Measurements from ENCODE around the gene PVALEF. TPM values are rescaled to one million over a fixed set of nuclear protein-coding genes. Genes with fewer than 3 reads are reported as not detected.
A peak's percentile ranks its signal among the peaks of the same experiment; 100 is the strongest.

The PVALEF gene
- total RNA-seq, 2 donors from 2014 or later: not detected

DNA sequence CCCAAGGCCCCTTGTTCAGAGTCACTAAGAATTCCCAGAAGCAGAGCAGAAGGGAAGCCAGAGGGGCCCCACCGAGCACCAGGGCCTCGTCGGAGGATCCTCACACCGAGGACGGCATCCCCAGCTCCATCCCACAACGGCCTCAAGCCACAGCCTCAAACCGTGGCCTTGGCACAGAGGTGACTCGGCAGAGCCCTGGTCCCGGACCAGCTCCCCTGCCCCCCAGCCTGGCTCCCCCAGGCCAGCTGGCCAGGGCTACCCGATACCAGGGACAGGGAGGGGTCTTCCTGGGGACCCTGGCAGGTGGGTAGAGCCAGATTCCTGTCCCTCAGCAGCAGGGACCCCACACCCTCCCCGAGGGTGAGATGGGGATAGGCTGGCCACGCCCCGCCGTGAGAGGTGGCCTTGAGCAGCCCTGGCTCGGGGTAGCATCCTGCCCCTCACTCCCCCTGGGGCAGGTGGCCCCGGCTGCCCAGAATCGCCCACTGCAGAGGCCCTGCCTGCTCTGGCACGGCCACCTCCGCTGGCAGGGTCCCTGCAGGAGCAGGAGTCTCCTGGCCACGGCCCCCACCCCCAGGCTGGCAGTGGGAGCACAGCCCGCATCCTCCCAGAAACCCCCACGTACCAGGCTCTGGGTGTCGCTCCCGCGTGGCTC is 5.6 kb upstream of the PVALEF start:
- TF ChIP-seq, protein P1, sequence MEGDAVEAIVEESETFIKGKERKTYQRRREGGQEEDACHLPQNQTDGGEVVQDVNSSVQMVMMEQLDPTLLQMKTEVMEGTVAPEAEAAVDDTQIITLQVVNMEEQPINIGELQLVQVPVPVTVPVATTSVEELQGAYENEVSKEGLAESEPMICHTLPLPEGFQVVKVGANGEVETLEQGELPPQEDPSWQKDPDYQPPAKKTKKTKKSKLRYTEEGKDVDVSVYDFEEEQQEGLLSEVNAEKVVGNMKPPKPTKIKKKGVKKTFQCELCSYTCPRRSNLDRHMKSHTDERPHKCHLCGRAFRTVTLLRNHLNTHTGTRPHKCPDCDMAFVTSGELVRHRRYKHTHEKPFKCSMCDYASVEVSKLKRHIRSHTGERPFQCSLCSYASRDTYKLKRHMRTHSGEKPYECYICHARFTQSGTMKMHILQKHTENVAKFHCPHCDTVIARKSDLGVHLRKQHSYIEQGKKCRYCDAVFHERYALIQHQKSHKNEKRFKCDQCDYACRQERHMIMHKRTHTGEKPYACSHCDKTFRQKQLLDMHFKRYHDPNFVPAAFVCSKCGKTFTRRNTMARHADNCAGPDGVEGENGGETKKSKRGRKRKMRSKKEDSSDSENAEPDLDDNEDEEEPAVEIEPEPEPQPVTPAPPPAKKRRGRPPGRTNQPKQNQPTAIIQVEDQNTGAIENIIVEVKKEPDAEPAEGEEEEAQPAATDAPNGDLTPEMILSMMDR (IDR thresholded peaks at IDR 0.05): no peak
- Histone ChIP-seq H3K27me3 (peaks cover 7% of the 10 kb centered on the region), H3K36me3 (no peaks in the 10 kb centered on the region), H3K4me1 (no peaks in the 10 kb centered on the region), H3K9me3 (no peaks in the 10 kb centered on the region), H3K9ac (ENCODE audit: low read depth in 2 of 2, low read length in 2 of 2) (no peak overlapping the region), H3K27ac (no peak overlapping the region), H3K4me3 (peak overlapping the region; percentile 5)
- no peak for DNase-seq
- intact Hi-C loops (cut with DNase I): no loop called here

GRCh38 chr17:81160306-81160705 is 5.0 kb upstream of the PVALEF start:
- intact Hi-C loops (cut with DNase I): no loop called here
- Histone ChIP-seq H3K9ac (ENCODE audit: low read depth in 2 of 2, low read length in 2 of 2) (no peak overlapping the region), H3K36me3 (no peaks in the 10 kb centered on the region), H3K9me3 (no peaks in the 10 kb centered on the region), H3K4me1 (no peaks in the 10 kb centered on the region), H3K27ac (no peak overlapping the region), H3K27me3 (peaks cover 13% of the 10 kb centered on the region), H3K4me3 (peak overlapping the region; percentile 5)
- TF ChIP-seq, protein P1 (IDR thresholded peaks at IDR 0.05): no peak
- DNase-seq: no peak

DNA sequence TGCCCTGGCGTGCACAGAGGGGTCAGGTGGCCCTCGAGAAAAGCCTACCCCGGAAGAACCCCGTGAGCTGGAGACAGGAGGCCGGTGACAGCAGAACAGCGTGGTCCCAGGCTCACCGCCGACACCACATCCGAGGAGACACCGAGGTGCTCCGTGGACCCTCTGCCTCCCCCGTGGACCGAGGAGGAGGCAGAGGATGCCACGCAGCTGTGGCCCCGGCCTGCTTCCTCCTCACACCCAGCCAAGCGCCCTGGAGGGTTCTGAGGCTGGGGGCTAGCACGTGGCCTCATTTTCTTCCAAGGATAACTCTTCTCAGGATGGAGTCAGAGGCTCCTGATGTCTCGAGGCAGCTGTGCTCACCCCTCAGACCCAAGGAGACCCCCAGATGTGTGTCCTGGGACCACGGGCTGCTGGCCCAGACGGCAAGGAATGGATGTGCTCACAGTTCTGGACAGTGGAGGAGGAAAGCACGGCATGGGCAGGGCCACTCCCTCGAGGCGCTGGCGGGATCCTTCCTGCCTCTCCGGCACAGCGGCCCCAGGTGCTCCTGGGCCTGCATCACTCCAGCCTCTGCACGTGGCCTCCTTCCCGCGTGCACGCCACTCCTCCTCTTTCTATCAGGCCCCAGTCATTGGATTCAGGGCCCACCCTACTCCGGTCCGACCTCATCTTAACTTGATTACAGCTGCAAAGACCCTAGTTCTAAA is 4.4 kb upstream of the PVALEF start:
- Histone ChIP-seq H3K9ac (ENCODE audit: low read depth in 2 of 2, low read length in 2 of 2) (no peak overlapping the region), H3K4me1 (no peaks in the 10 kb centered on the region), H3K4me3 (no peak overlapping the region), H3K27me3 (peaks cover 18% of the 10 kb centered on the region), H3K36me3 (no peaks in the 10 kb centered on the region), H3K9me3 (no peaks in the 10 kb centered on the region), H3K27ac (no peak overlapping the region)
- TF ChIP-seq, protein P1 (IDR thresholded peaks at IDR 0.05): no peak
- intact Hi-C loops (cut with DNase I): no loop called here
- no peak for DNase-seq

GRCh38 chr17:81161536-81161935 is 3.8 kb upstream of the PVALEF start:
- no peak for DNase-seq

DNA sequence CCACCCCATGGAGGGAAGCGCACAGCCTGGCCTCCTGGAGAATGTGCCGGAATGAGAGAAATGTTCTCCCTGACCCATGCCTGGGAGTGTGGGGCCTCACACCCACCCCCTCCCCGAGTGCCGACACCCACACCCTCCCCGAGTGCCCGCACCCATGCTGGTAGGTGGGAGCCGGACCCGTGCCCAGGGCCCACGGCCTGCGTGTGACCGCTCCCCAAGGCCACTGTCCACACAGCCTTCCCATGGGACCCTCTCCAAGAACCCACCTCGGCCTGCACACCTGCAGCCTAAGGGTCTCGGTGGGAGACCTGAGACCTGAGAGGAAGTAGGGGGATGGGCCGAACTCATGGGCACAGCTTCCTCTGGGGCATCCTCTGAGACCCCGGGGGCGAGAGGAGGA is 3.3 kb upstream of the PVALEF start:
- no peaks in the 10 kb centered on the region for H3K36me3 ChIP-seq

More at GRCh38 chr17:81161536-81161935, 3.8 kb upstream of the PVALEF start:
- TF ChIP-seq, protein P1 (IDR thresholded peaks at IDR 0.05): no peak
- intact Hi-C loops (cut with DNase I): no loop called here
- H3K27ac ChIP-seq: no peak overlapping the region
- no peaks in the 10 kb centered on the region for H3K9me3 ChIP-seq
- H3K4me3 ChIP-seq: no peak overlapping the region
- H3K36me3 ChIP-seq: no peaks in the 10 kb centered on the region
- peaks cover 19% of the 10 kb centered on the region for H3K27me3 ChIP-seq
- H3K4me1 ChIP-seq: no peaks in the 10 kb centered on the region
- H3K9ac ChIP-seq (ENCODE audit: low read depth in 2 of 2, low read length in 2 of 2): no peak overlapping the region

More for the DNA sequence above, 3.3 kb upstream of the PVALEF start:
- Histone ChIP-seq H3K27ac (no peak overlapping the region), H3K9me3 (no peaks in the 10 kb centered on the region), H3K27me3 (peaks cover 23% of the 10 kb centered on the region), H3K9ac (ENCODE audit: low read depth in 2 of 2, low read length in 2 of 2) (no peak overlapping the region), H3K4me1 (no peaks in the 10 kb centered on the region), H3K4me3 (no peak overlapping the region)
- intact Hi-C loops (cut with DNase I): no loop called here
- TF ChIP-seq, protein P1 (IDR thresholded peaks at IDR 0.05): no peak
- DNase-seq: no peak

Measured in colonic mucosa (tissue), 4 donors.